ENCODE data around the gene LTBP1.

GRCh38 chr2:33291278-33292013 lies 344.7 kb downstream of the LTBP1 start:
- TF ChIP-seq CTCF (conservative IDR thresholded peaks at IDR 0.05) (no peak), EZH2 (IDR thresholded peaks at IDR 0.05; ENCODE audit: low read depth) (no peak)
